Uterus (tissue), 4 donors: ENCODE measurements around the gene ARL1. TPM values are rescaled to one million over a fixed set of nuclear protein-coding genes. Genes with fewer than 3 reads are reported as not detected.

Source experiments
- DNase-seq, 2 donors: peaks; one replicate each; pipeline ENCODE4 v3.0.0-alpha.2; 2019 to 2020
- H3K27ac ChIP-seq, 2 donors: fragments of 200-600 bp; sonication (generic); 1 replicate in 1 of 2; 2 replicates in 1 of 2; pipeline ENCODE4 v1.5.1; 2016 to 2018
- H3K27me3 ChIP-seq, 2 donors: fragments of 200-600 bp; sonication (generic); one replicate each; pipeline ENCODE4 v1.5.1; 2018 to 2019; ENCODE audit warnings: control low read depth in 1 of 2
- H3K36me3 ChIP-seq, 2 donors: fragments of 200-600 bp; sonication (generic); one replicate each; pipeline ENCODE4 v1.5.1; 2019; ENCODE audit warnings: control low read depth in 1 of 2
- H3K4me1 ChIP-seq, 2 donors: fragments of 200-600 bp; sonication (generic); one replicate each; pipeline ENCODE4 v1.5.1; 2018 to 2019; ENCODE audit warnings: control low read depth in 1 of 2
- H3K4me3 ChIP-seq, 2 donors: fragments of 200-600 bp; sonication (generic); 1 replicate in 1 of 2; 2 replicates in 1 of 2; pipeline ENCODE4 v1.5.1; 2018 to 2019; ENCODE audit warnings: mild to moderate bottlenecking in 1 of 2
- H3K9me3 ChIP-seq, 2 donors: fragments of 200-600 bp; sonication (generic); one replicate each; pipeline ENCODE4 v1.5.1; 2019; ENCODE audit warnings: control low read depth in 1 of 2
- POLR2A ChIP-seq, 2 donors: fragments of 450-650 bp; IDR thresholded peaks; one replicate each; pipeline ENCODE4 v1.6.1; 2016; ENCODE audit warnings: antibody characterized with exemption in 2 of 2, mild to moderate bottlenecking in 1 of 2, moderate library complexity in 1 of 2
- intact Hi-C: fragments of 100-400 bp; cut with DNase I; formaldehyde crosslinking; loops from one replicate; pipeline ENCODE4 v1.15.1; 2023; ENCODE audit warnings: low total_unique reads
- small RNA-seq: library from RNA; depleted of rRNA; stranded (forward); fragments of <200 nt; gene quantifications from one replicate; pipeline ENCODE3, GENCODE V24; 2016
- total RNA-seq, 4 donors: library from RNA; depleted of rRNA in 3 of 4; stranded (reverse); fragments of >200 nt in 3 of 4; gene quantifications; one replicate each; pipeline versions ENCODE4 v1.1.0 to v1.2.4, GENCODE V29; 2014 to 2023
- TF ChIP-seq, protein P1 (sequence below), 4 experiments: fragments of 200-600 bp in 2 of 4; fragments of 450-650 bp in 2 of 4; sonication (generic) in 2 of 4; IDR thresholded peaks; one replicate each; pipeline ENCODE4 v1.5.1; 2016 to 2019; ENCODE audit warnings: antibody characterized with exemption in 4 of 4, mild to moderate bottlenecking in 2 of 4, moderate library complexity in 1 of 4
- donor health status: DM: yes; HTN: yes; CAD: no.

The ARL1 gene
- total RNA-seq, 4 donors from 2014 or later: 26.6 to 164 (median 61.6) TPM

DNA sequence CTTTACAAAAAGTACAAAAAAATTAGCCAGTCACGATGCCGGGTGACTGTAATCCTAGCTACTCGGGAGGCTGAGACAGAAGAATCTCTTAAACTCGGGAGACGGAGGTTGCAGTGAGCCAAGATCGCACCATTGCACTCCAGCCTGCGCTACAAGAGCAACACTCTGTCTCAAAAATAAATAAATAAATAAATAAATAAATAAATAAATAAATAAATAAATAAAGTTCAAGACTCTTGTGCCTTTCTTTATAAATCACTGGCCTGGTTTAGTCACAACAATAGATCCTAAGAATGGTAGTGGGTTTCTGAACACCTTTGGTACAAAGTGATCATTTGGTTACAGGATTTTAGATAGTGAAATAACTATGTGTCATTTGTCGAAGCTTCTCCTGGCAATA, 46.1 kb downstream of the ARL1 start:
- no peaks in the 10 kb centered on the region for H3K4me1 ChIP-seq
- no peak overlapping the region for H3K27ac ChIP-seq
- intact Hi-C loops: no loop called here
- H3K36me3 ChIP-seq: no peaks in the 10 kb centered on the region
- TF ChIP-seq, protein P1, sequence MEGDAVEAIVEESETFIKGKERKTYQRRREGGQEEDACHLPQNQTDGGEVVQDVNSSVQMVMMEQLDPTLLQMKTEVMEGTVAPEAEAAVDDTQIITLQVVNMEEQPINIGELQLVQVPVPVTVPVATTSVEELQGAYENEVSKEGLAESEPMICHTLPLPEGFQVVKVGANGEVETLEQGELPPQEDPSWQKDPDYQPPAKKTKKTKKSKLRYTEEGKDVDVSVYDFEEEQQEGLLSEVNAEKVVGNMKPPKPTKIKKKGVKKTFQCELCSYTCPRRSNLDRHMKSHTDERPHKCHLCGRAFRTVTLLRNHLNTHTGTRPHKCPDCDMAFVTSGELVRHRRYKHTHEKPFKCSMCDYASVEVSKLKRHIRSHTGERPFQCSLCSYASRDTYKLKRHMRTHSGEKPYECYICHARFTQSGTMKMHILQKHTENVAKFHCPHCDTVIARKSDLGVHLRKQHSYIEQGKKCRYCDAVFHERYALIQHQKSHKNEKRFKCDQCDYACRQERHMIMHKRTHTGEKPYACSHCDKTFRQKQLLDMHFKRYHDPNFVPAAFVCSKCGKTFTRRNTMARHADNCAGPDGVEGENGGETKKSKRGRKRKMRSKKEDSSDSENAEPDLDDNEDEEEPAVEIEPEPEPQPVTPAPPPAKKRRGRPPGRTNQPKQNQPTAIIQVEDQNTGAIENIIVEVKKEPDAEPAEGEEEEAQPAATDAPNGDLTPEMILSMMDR (IDR thresholded peaks at IDR 0.05): no peak
- no peak for TF ChIP-seq POLR2A (IDR thresholded peaks at IDR 0.05)
- no peaks in the 10 kb centered on the region for H3K27me3 ChIP-seq
- H3K4me3 ChIP-seq: no peak overlapping the region
- H3K9me3 ChIP-seq: no peaks in the 10 kb centered on the region
- no peak for DNase-seq

DNA sequence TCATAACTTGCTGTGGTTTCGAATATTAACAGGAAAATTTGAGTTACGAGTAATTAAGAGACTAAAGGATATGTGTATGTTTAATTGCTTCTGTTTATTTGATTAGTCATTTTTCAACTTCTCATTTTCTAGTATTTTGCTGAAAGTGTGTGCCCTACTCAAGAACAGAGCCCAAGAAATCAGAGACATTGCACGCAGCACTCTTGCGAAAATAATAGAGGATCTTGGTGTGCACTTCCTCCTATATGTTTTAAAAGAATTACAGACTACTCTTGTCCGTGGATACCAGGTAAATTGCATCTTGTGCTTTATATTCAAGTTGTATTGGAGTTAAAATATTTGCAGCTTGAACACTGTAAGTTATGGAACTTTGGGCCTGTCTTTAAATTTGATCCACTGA, 50.8 kb downstream of the ARL1 start:
- no peaks in the 10 kb centered on the region for H3K27me3 ChIP-seq
- H3K9me3 ChIP-seq: no peaks in the 10 kb centered on the region
- no peak for DNase-seq
- intact Hi-C loops: no loop called here
- no peaks in the 10 kb centered on the region for H3K4me1 ChIP-seq
- H3K4me3 ChIP-seq: no peak overlapping the region
- TF ChIP-seq, protein P1 (IDR thresholded peaks at IDR 0.05): no peak
- no peak for TF ChIP-seq POLR2A (IDR thresholded peaks at IDR 0.05)
- H3K27ac ChIP-seq: no peak overlapping the region
- H3K36me3 ChIP-seq: no peaks in the 10 kb centered on the region

GRCh38 chr12:101351682-101352081, 55.9 kb downstream of the ARL1 start:
- TF ChIP-seq, protein P1 (IDR thresholded peaks at IDR 0.05): no peak
- no peak for TF ChIP-seq POLR2A (IDR thresholded peaks at IDR 0.05)
- no peaks in the 10 kb centered on the region for H3K27me3 ChIP-seq
- no peak for DNase-seq
- intact Hi-C loops: no loop called here
- no peak overlapping the region for H3K4me3 ChIP-seq
- no peaks in the 10 kb centered on the region for H3K36me3 ChIP-seq
- no peaks in the 10 kb centered on the region for H3K9me3 ChIP-seq
- H3K27ac ChIP-seq: no peak overlapping the region
- no peaks in the 10 kb centered on the region for H3K4me1 ChIP-seq

DNA sequence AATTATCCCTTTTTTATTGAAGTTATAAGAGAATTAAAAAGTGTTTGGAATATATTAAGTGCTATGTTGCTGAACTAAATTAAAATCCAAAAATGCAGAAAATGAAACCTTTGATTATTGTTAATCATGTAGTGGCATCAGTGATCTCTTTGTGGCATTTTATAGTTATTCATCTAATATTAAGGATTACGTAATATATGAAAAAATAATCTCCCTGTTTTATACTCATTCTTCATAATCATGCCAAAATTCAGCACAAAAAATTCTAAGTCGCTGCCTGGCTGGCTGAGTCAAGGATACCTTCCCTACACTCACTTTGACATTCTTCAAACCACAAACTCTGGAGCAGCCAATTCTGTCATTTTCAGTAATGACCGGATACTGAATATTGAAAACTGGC, 63.7 kb downstream of the ARL1 start:
- Histone ChIP-seq H3K4me3 (no peak overlapping the region), H3K4me1 (no peaks in the 10 kb centered on the region), H3K36me3 (no peaks in the 10 kb centered on the region), H3K9me3 (no peaks in the 10 kb centered on the region), H3K27ac (no peak overlapping the region), H3K27me3 (no peaks in the 10 kb centered on the region)
- TF ChIP-seq, protein P1 (IDR thresholded peaks at IDR 0.05): no peak
- no peak for TF ChIP-seq POLR2A (IDR thresholded peaks at IDR 0.05)
- no peak for DNase-seq
- intact Hi-C loops: no loop called here

Small RNA genes within 50 kb of the gene (small RNA-seq; reads per million reads assigned to genes)
- not detected for gene RF00019
- gene RNU6-1068P: not detected
- not detected for gene RPS27P23

Other genes with a start within 250 kb of the ARL1 start
- gene SLC5A8, start 197.5 kb downstream of the ARL1 start, total RNA-seq: under 1 TPM in 1 of 4 donors, not detected in 3; 0.14 TPM
- gene UTP20, start 127.7 kb downstream of the ARL1 start, total RNA-seq: 10 to 100 TPM in 3 of 4 donors, 1 to 10 TPM in 1; 8.2 to 32.7 (median 16.2) TPM
- not detected for gene SPIC, start 67.6 kb upstream of the ARL1 start, total RNA-seq
- gene MYBPC1, start 187.2 kb upstream of the ARL1 start, total RNA-seq: under 1 TPM in 2 of 4 donors, not detected in 2; 0.14 to 0.73 TPM